HG03060 (cell line): Measurements from ENCODE around the gene SIM2.

ENCODE experiments used
- ATAC-seq: cut with Tn5 transposase; IDR thresholded peaks from one replicate; pipeline ENCODE4 v1.9.1; 2021; ENCODE audit warnings: low read depth, moderate number of reproducible peaks; ENCODE audit not compliant: unreplicated experiment

SIM2 gene

GRCh38 chr21:36709868-36710728, 11.2 kb downstream of the SIM2 start:
- ATAC-seq, result no peak

- ATAC-seq, result no peak
These were observed 11.8 kb downstream of the SIM2 start for GRCh38 chr21:36710729-36711048.

GRCh38 chr21:36713746-36714145, 14.8 kb downstream of the SIM2 start:
- ATAC-seq, result no peak

GRCh38 chr21:36716387-36716786, 17.5 kb downstream of the SIM2 start:
- no peak for ATAC-seq

- ATAC-seq, result no peak
These were observed 17.9 kb downstream of the SIM2 start for GRCh38 chr21:36716836-36717235.

- no peak for ATAC-seq
These were observed 19.1 kb downstream of the SIM2 start for GRCh38 chr21:36717976-36718375.

- ATAC-seq, result no peak
These were observed 20.1 kb downstream of the SIM2 start for GRCh38 chr21:36718951-36719501.

GRCh38 chr21:36719614-36720013, 20.7 kb downstream of the SIM2 start:
- no peak for ATAC-seq

- no peak for ATAC-seq
These were observed 22.9 kb downstream of the SIM2 start for GRCh38 chr21:36721817-36722216.

GRCh38 chr21:36722370-36723368, 23.8 kb downstream of the SIM2 start:
- ATAC-seq, result no peak

- no peak for ATAC-seq
These were observed 24.5 kb downstream of the SIM2 start for GRCh38 chr21:36723371-36723881.

GRCh38 chr21:36724660-36725059, 25.7 kb downstream of the SIM2 start:
- no peak for ATAC-seq

- ATAC-seq, result no peak
These were observed 27.0 kb downstream of the SIM2 start for GRCh38 chr21:36725793-36726386.

GRCh38 chr21:36727866-36728265, 29.0 kb downstream of the SIM2 start:
- no peak for ATAC-seq

GRCh38 chr21:36728371-36729111, 29.6 kb downstream of the SIM2 start:
- no peak for ATAC-seq

GRCh38 chr21:36729310-36729970, 30.5 kb downstream of the SIM2 start:
- ATAC-seq, result no peak

GRCh38 chr21:36730291-36731281, 31.7 kb downstream of the SIM2 start:
- no peak for ATAC-seq

GRCh38 chr21:36732217-36732616, 33.3 kb downstream of the SIM2 start:
- no peak for ATAC-seq
